K562 (cell line): ENCODE data around the gene ERCC1. TPM values are rescaled to one million over a fixed set of nuclear protein-coding genes. Genes with fewer than 3 reads are reported as not detected.

Experiments
- ARID1B ChIP-seq: fragments of 450-650 bp; IDR thresholded peaks from 2 replicates; pipeline ENCODE4 v1.6.1; 2016; ENCODE audit warnings: antibody characterized with exemption, mild to moderate bottlenecking, inconsistent platforms
- EHMT2 ChIP-seq: fragments of 450-650 bp; IDR thresholded peaks from 2 replicates; pipeline ENCODE4 v1.6.1; 2018; ENCODE audit warnings: antibody characterized with exemption
- GABPA ChIP-seq: fragments of 200-800 bp; sonication (Bioruptor generic); conservative IDR thresholded peaks from 2 replicates; pipeline ENCODE4 v1.6.1; 2016; ENCODE audit warnings: low read depth, missing genetic modification characterization, missing compliant biosample characterization
- HCFC1 ChIP-seq: IDR thresholded peaks from 2 replicates; pipeline ENCODE4 v1.6.1; 2012; ENCODE audit warnings: low read depth, low read length, improper control_type of control experiment
- JUND ChIP-seq, 2 experiments: IDR thresholded peaks; 2 replicates in 1 of 2; 3 replicates in 1 of 2; pipeline ENCODE4 v1.6.1; 2011; ENCODE audit warnings: borderline replicate concordance in 2 of 2, low read depth in 2 of 2, low read length in 2 of 2, improper control_type of control experiment in 1 of 2, missing biosample characterization in 1 of 2, missing genetic modification characterization in 1 of 2, missing genetic modification reagents in 1 of 2
- KDM2B ChIP-seq: fragments of 250-450 bp; sonication (Bioruptor Pico); IDR thresholded peaks from 2 replicates; pipeline ENCODE4 v1.8.0; 2021; ENCODE audit warnings: mild to moderate bottlenecking, moderate library complexity
- KDM5B ChIP-seq: fragments of 200-600 bp; sonication (generic); IDR thresholded peaks from 2 replicates; pipeline ENCODE4 v1.6.1; 2012; ENCODE audit warnings: low read depth, mild to moderate bottlenecking, moderate library complexity, low read length, control low read depth, inconsistent platforms; ENCODE audit not compliant: insufficient replicate concordance
- MCM2 ChIP-seq: fragments of 450-650 bp; IDR thresholded peaks from 2 replicates; pipeline ENCODE4 v1.6.1; 2017; ENCODE audit warnings: low read depth, mild to moderate bottlenecking
- NRF1 ChIP-seq, 2 experiments: fragments of 450-650 bp; IDR thresholded peaks in 1 of 2; conservative IDR thresholded peaks in 1 of 2; 2 replicates each; pipeline ENCODE4 v1.6.1; 2014; ENCODE audit warnings: mild to moderate bottlenecking in 2 of 2
- POLR2AphosphoS2 ChIP-seq: IDR thresholded peaks from 2 replicates; pipeline ENCODE4 v1.6.1; 2012; ENCODE audit warnings: low read length, improper control_type of control experiment
- RBBP5 ChIP-seq: fragments of 200-600 bp; sonication (generic); IDR thresholded peaks from 2 replicates; pipeline ENCODE4 v1.6.1; 2012; ENCODE audit warnings: borderline replicate concordance, mild to moderate bottlenecking, low read length, control low read depth, inconsistent platforms; ENCODE audit not compliant: insufficient read depth, poor library complexity, severe bottlenecking
- SRSF3 ChIP-seq: fragments of 200-400 bp; formaldehyde crosslinking; IDR thresholded peaks from 2 replicates; pipeline ENCODE4 v1.6.1; 2016; ENCODE audit warnings: mild to moderate bottlenecking, low read length, moderate library complexity; ENCODE audit not compliant: insufficient read depth
- STAG1 ChIP-seq: sonication (generic); formaldehyde crosslinking; IDR thresholded peaks from 2 replicates; pipeline ENCODE4 v1.5.0; 2020; ENCODE audit warnings: missing genetic modification reagents, borderline replicate concordance
- TAF1 ChIP-seq: IDR thresholded peaks from 2 replicates; pipeline ENCODE4 v1.6.1; 2011; ENCODE audit warnings: mild to moderate bottlenecking, low read length, moderate library complexity; ENCODE audit not compliant: insufficient read depth, control insufficient read depth, severe bottlenecking; ENCODE audit errors: extremely low read depth
- TAF7 ChIP-seq: fragments of 450-650 bp; IDR thresholded peaks from 2 replicates; pipeline ENCODE4 v1.6.1; 2016; ENCODE audit warnings: missing genetic modification characterization, missing compliant biosample characterization
- TEAD2 ChIP-seq: fragments of 450-650 bp; IDR thresholded peaks from 2 replicates; pipeline ENCODE4 v1.6.1; 2016; ENCODE audit warnings: missing genetic modification characterization, control low read depth, missing compliant biosample characterization
- XRCC3 ChIP-seq: fragments of 450-650 bp; IDR thresholded peaks from 2 replicates; pipeline ENCODE4 v1.6.1; 2017; ENCODE audit warnings: mild to moderate bottlenecking, moderate library complexity
- YY1 ChIP-seq, 3 experiments: IDR thresholded peaks; 2 replicates each; pipeline ENCODE4 v1.6.1; 2011; ENCODE audit warnings: low read length in 2 of 3, mild to moderate bottlenecking in 2 of 3, moderate library complexity in 2 of 3, borderline replicate concordance in 1 of 3, control low read depth in 1 of 3, low read depth in 1 of 3; ENCODE audit not compliant: insufficient read depth in 3 of 3, insufficient replicate concordance in 2 of 3, control insufficient read depth in 1 of 3, insufficient read length in 1 of 3; ENCODE audit errors: extremely low read depth in 1 of 3
- ZBTB5 ChIP-seq: fragments of 450-650 bp; IDR thresholded peaks from 2 replicates; pipeline ENCODE4 v1.6.1; 2017; ENCODE audit warnings: antibody characterized with exemption
- ZNF384 ChIP-seq: IDR thresholded peaks from 2 replicates; pipeline ENCODE4 v1.6.1; 2012; ENCODE audit warnings: low read depth, low read length, improper control_type of control experiment
- ZNF431 ChIP-seq: sonication (generic); formaldehyde crosslinking; IDR thresholded peaks from 2 replicates; pipeline ENCODE4 v1.8.0; 2022; ENCODE audit warnings: mild to moderate bottlenecking, missing genetic modification reagents
- ZNF586 ChIP-seq: fragments of 450-650 bp; formaldehyde crosslinking; conservative IDR thresholded peaks from 2 replicates; pipeline ENCODE4 v1.4.0; 2020; ENCODE audit warnings: mild to moderate bottlenecking, moderate library complexity
- ZNF639 ChIP-seq, 2 experiments: fragments of 200-800 bp in 1 of 2; sonication (Bioruptor generic) in 1 of 2; sonication (generic) in 1 of 2; formaldehyde crosslinking in 1 of 2; IDR thresholded peaks in 1 of 2; conservative IDR thresholded peaks in 1 of 2; 2 replicates each; pipeline versions ENCODE4 v1.5.0 to v1.6.1; 2016 to 2020; ENCODE audit warnings: missing compliant biosample characterization in 1 of 2, missing genetic modification characterization in 1 of 2, missing genetic modification reagents in 1 of 2
- ZSCAN29 ChIP-seq: fragments of 450-650 bp; IDR thresholded peaks from 2 replicates; pipeline ENCODE4 v1.6.1; 2017
- polyA plus RNA-seq, 8 experiments: library from polyadenylated mRNA; depleted of rRNA in 4 of 8; stranded (reverse) in 5 of 8; unstranded in 3 of 8; fragments of >200 nt; fragmentation: Nextera tagmentation in 2 of 8; fragmentation: Illumina TruSeq in 1 of 8; extraction: Ambion mirVana in 2 of 8; extraction: Trizol in 1 of 8; gene quantifications; 2 replicates each; pipeline versions ENCODE4 v1.2.1 to v1.2.3, GENCODE V29; 2011 to 2014; ENCODE audit warnings: inconsistent platforms in 1 of 8, missing spikeins in 1 of 8
- total RNA-seq, 7 experiments: library from RNA; depleted of rRNA in 6 of 7; stranded (reverse); fragments of >200 nt in 6 of 7; fragmentation: Illumina TruSeq in 2 of 7; extraction: Trizol in 2 of 7; gene quantifications; 2 replicates each; pipeline versions ENCODE4 v1.2.1 to v1.2.3, GENCODE V29; 2011 to 2021; ENCODE audit warnings: low replicate concordance in 1 of 7

The ERCC1 gene
- total and polyA plus RNA-seq, 9 of the 15 experiments (the other 6 are each of a cell fraction or from before 2014, with no cell fraction given): 9.3 to 92.6 (median 60.0) TPM

GRCh38 chr19:45469132-45469944 is 45.6 kb upstream of the ERCC1 start (continued):
- no peak for TF ChIP-seq STAG1 (CRISPR knock-in tag)
- no peak for TF ChIP-seq TEAD2
- no peak for TF ChIP-seq EHMT2
- no peak for TF ChIP-seq XRCC3
- TF ChIP-seq JUND (IDR thresholded peaks at IDR 0.05; ENCODE audit: borderline replicate concordance, low read depth, low read length): peak; percentile 51; the same call in 1 of the 2 replicates
- TF ChIP-seq JUND (tag; IDR thresholded peaks at IDR 0.05; ENCODE audit: borderline replicate concordance, low read depth, low read length): no peak; the same call in 2 of the 3 replicates
- peak; percentile 73 for TF ChIP-seq KDM5B
- no peak for TF ChIP-seq POLR2AphosphoS2
- TF ChIP-seq ARID1B: 0 out of 2 replicates have a peak, but pooled peaks have one; percentile 5
- TF ChIP-seq RBBP5: peak; percentile 42
- peak in 1 of 2 experiments; percentile 15; a peak in 1 of 4 replicates for TF ChIP-seq ZNF639 (CRISPR knock-in tag; conservative IDR thresholded peaks at IDR 0.05 in 1 of 2, IDR thresholded peaks at IDR 0.05 in 1 of 2)
- TF ChIP-seq KDM2B (CRISPR knock-in tag): no peak
- TF ChIP-seq ZNF384: no peak
- no peak for TF ChIP-seq SRSF3
- peak; percentile 83 to 87 for TF ChIP-seq NRF1 (conservative IDR thresholded peaks at IDR 0.05 in 1 of 2, IDR thresholded peaks at IDR 0.05 in 1 of 2)
- peak in 1 of 3 experiments; percentile 46 for TF ChIP-seq YY1 (IDR thresholded peaks at IDR 0.05; ENCODE audit: borderline replicate concordance in 1 of 3, control insufficient read depth in 1 of 3, extremely low read depth in 1 of 3, insufficient read depth in 3 of 3, insufficient read length in 1 of 3, insufficient replicate concordance in 2 of 3, low read depth in 1 of 3, low read length in 2 of 3)
- no peak for TF ChIP-seq MCM2
- TF ChIP-seq ZNF431 (CRISPR knock-in tag): no peak
- peak; percentile 64 for TF ChIP-seq TAF1
- no peak for TF ChIP-seq ZNF586 (CRISPR knock-in tag)
- TF ChIP-seq GABPA (tag): no peak
- TF ChIP-seq ZSCAN29: no peak
- TF ChIP-seq ZBTB5: peak; percentile 95
- TF ChIP-seq TAF7 (tag): no peak
- TF ChIP-seq HCFC1: no peak
